Measurements from ENCODE around the gene PHOX2B.

Gene PHOX2B

GRCh38 chr4:41748571-41749475, at the start of gene PHOX2B:
TSS of gene PHOX2B (minus strand) at chr4:41748725. CDS start at chr4:41748610, 115 bp downstream.
- Histone ChIP-seq H3K9ac (no peak within 1 kb of the TSS), H3K4me3 (IDR thresholded peaks at IDR 0.05; ENCODE audit: insufficient read depth, low read depth, low read length) (no peak within 1 kb of the TSS)

GRCh38 chr4:41797260-41797659, 48.7 kb upstream of the PHOX2B start:
- no peak overlapping the region for H3K9ac ChIP-seq
- no peak overlapping the region for H3K4me2 ChIP-seq
- no peak for TF ChIP-seq CTCF (conservative IDR thresholded peaks at IDR 0.05; ENCODE audit: low read depth, low read length)
- no peak overlapping the region for H2AFZ ChIP-seq (ENCODE audit: low read depth)
- no peak overlapping the region for H3K27ac ChIP-seq
- no peaks in the 10 kb centered on the region for H3K79me2 ChIP-seq (ENCODE audit: insufficient read depth, low read depth)
- no peak overlapping the region for H3K4me3 ChIP-seq (IDR thresholded peaks at IDR 0.05; ENCODE audit: insufficient read depth, low read depth, low read length)
- no peaks in the 10 kb centered on the region for H3K4me1 ChIP-seq (ENCODE audit: low read depth, poor library complexity, severe bottlenecking)
- H4K20me1 ChIP-seq (ENCODE audit: insufficient read depth), result no peaks in the 10 kb centered on the region
- no peaks in the 10 kb centered on the region for H3K27me3 ChIP-seq (ENCODE audit: insufficient read depth, low read depth)
- no peaks in the 10 kb centered on the region for H3K36me3 ChIP-seq (ENCODE audit: insufficient read depth)

More at GRCh38 chr4:41748571-41749475, at the start of gene PHOX2B:
- no peaks in the 10 kb centered on the region for H3K79me2 ChIP-seq (ENCODE audit: insufficient read depth, low read depth)
- H3K36me3 ChIP-seq (ENCODE audit: insufficient read depth), result no peaks in the 10 kb centered on the region
- no peak within 1 kb of the TSS for H2AFZ ChIP-seq (ENCODE audit: low read depth)
- no peaks in the 10 kb centered on the region for H3K27me3 ChIP-seq (ENCODE audit: insufficient read depth, low read depth)
- H4K20me1 ChIP-seq (ENCODE audit: insufficient read depth), result no peaks in the 10 kb centered on the region
- TF ChIP-seq CTCF (conservative IDR thresholded peaks at IDR 0.05; ENCODE audit: low read depth, low read length), result no peak
- no peak within 1 kb of the TSS for H3K27ac ChIP-seq
- H3K4me1 ChIP-seq (ENCODE audit: low read depth, poor library complexity, severe bottlenecking), result no peaks in the 10 kb centered on the region
- no peak within 1 kb of the TSS for H3K4me2 ChIP-seq

DNA sequence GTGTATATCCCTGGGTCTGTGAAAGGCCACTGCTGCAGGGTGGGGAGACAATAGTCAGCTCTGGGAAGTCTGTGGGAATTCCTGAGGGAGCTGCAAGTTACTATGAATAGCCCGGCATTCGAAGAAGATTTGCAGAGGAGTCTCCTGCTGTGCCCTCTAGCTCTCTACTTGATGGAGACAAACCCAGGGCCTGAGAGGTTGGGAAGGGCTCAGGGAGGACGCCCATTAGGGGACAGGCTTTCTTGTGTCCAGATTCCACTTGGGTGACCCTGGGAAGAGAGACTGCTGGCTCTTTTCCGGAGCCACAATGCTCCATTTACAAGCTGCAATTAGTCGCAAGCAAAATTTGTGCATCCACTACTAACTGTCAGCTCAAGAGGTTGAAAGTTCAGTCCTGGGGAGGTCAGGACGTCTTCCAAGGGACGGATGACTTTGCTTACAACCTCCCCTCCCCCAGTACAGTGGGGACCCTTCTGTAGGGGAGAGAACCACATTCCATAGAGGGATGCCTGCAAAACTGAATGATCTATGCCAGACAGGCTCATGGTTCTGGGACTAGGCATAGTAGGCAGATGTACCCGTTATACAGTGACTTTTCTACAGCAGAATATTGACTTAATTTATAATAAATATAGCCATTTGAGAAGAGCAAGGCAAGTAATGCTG, 48.2 kb upstream of the PHOX2B start:
- no peak overlapping the region for H3K4me3 ChIP-seq (IDR thresholded peaks at IDR 0.05; ENCODE audit: insufficient read depth, low read depth, low read length)
- H3K9ac ChIP-seq, result no peak overlapping the region
- H4K20me1 ChIP-seq (ENCODE audit: insufficient read depth), result no peaks in the 10 kb centered on the region
- H3K27ac ChIP-seq, result no peak overlapping the region
- H3K36me3 ChIP-seq (ENCODE audit: insufficient read depth), result no peaks in the 10 kb centered on the region
- no peaks in the 10 kb centered on the region for H3K4me1 ChIP-seq (ENCODE audit: low read depth, poor library complexity, severe bottlenecking)
- no peaks in the 10 kb centered on the region for H3K27me3 ChIP-seq (ENCODE audit: insufficient read depth, low read depth)
- no peak for TF ChIP-seq CTCF (conservative IDR thresholded peaks at IDR 0.05; ENCODE audit: low read depth, low read length)
- H2AFZ ChIP-seq (ENCODE audit: low read depth), result no peak overlapping the region
- H3K4me2 ChIP-seq, result no peak overlapping the region
- H3K79me2 ChIP-seq (ENCODE audit: insufficient read depth, low read depth), result no peaks in the 10 kb centered on the region

- H3K4me1 ChIP-seq (ENCODE audit: low read depth, poor library complexity, severe bottlenecking), result no peaks in the 10 kb centered on the region
- TF ChIP-seq CTCF (conservative IDR thresholded peaks at IDR 0.05; ENCODE audit: low read depth, low read length), result no peak
- no peak overlapping the region for H3K4me3 ChIP-seq (IDR thresholded peaks at IDR 0.05; ENCODE audit: insufficient read depth, low read depth, low read length)
- no peak overlapping the region for H2AFZ ChIP-seq (ENCODE audit: low read depth)
- H3K36me3 ChIP-seq (ENCODE audit: insufficient read depth), result no peaks in the 10 kb centered on the region
- H3K4me2 ChIP-seq, result no peak overlapping the region
- H4K20me1 ChIP-seq (ENCODE audit: insufficient read depth), result no peaks in the 10 kb centered on the region
- no peaks in the 10 kb centered on the region for H3K27me3 ChIP-seq (ENCODE audit: insufficient read depth, low read depth)
- H3K27ac ChIP-seq, result no peak overlapping the region
- no peaks in the 10 kb centered on the region for H3K79me2 ChIP-seq (ENCODE audit: insufficient read depth, low read depth)
- no peak overlapping the region for H3K9ac ChIP-seq
Measured at GRCh38 chr4:41795796-41796385, 47.4 kb upstream of the PHOX2B start.
